ENCODE data around the gene HIGD1A.

HIGD1A gene

GRCh38 chr3:42733501-42734262 is 70.6 kb downstream of the HIGD1A start:
- DNase-seq = no peak

All from NCI-H146 (cell line).